Neutrophil (primary cell): ENCODE results near the gene MORN3.

Experiments
- H3K27ac ChIP-seq: fragments of 200-600 bp; sonication (generic); 2 replicates; pipeline ENCODE4 v1.5.1; 2016; ENCODE audit warnings: mild to moderate bottlenecking, moderate library complexity
- H3K27me3 ChIP-seq: fragments of 200-600 bp; sonication (generic); 2 replicates; pipeline ENCODE4 v1.6.0; 2016; ENCODE audit warnings: mild to moderate bottlenecking
- H3K36me3 ChIP-seq: fragments of 200-600 bp; sonication (generic); 2 replicates; pipeline ENCODE4 v1.5.1; 2017
- H3K4me1 ChIP-seq, 2 experiments: fragments of 200-600 bp in 1 of 2; sonication (generic) in 1 of 2; 1 replicate in 1 of 2; 2 replicates in 1 of 2; pipeline versions ENCODE4 v1.5.1 to v1.6.1; 2013 to 2016; ENCODE audit warnings: low read depth in 1 of 2, low read length in 1 of 2, mild to moderate bottlenecking in 1 of 2, moderate library complexity in 1 of 2; ENCODE audit not compliant: control insufficient read depth in 1 of 2, insufficient read depth in 1 of 2
- H3K4me3 ChIP-seq, 2 experiments: fragments of 200-600 bp in 1 of 2; sonication (generic) in 1 of 2; 1 replicate in 1 of 2; 2 replicates in 1 of 2; pipeline ENCODE4 v1.5.1; 2013 to 2016; ENCODE audit warnings: low read depth in 1 of 2, low read length in 1 of 2, mild to moderate bottlenecking in 1 of 2, moderate library complexity in 1 of 2
- H3K9me3 ChIP-seq: fragments of 200-600 bp; sonication (generic); 2 replicates; pipeline ENCODE4 v1.5.1; 2016
- CTCF ChIP-seq: fragments of 200-600 bp; sonication (generic); IDR thresholded peaks from 2 replicates; pipeline ENCODE4 v1.5.1; 2016; ENCODE audit warnings: antibody characterized with exemption

MORN3 gene

GRCh38 chr12:121608301-121608700 is 61.2 kb downstream of the MORN3 start:
- no peaks in the 10 kb centered on the region for H3K9me3 ChIP-seq
- no peak overlapping the region for H3K27ac ChIP-seq
- H3K27me3 ChIP-seq = no peaks in the 10 kb centered on the region
- no peak overlapping the region for H3K4me3 ChIP-seq
- no peak for TF ChIP-seq CTCF
- no peaks in the 10 kb centered on the region for H3K36me3 ChIP-seq
- H3K4me1 ChIP-seq = no peaks in the 10 kb centered on the region

GRCh38 chr12:121603581-121603980 is 65.9 kb downstream of the MORN3 start:
- Histone ChIP-seq H3K9me3 (no peaks in the 10 kb centered on the region), H3K4me3 (no peak overlapping the region), H3K36me3 (no peaks in the 10 kb centered on the region), H3K27me3 (no peaks in the 10 kb centered on the region), H3K27ac (no peak overlapping the region), H3K4me1 (no peaks in the 10 kb centered on the region)
- no peak for TF ChIP-seq CTCF

GRCh38 chr12:121602766-121603165 is 66.7 kb downstream of the MORN3 start:
- Histone ChIP-seq H3K27ac (no peak overlapping the region), H3K9me3 (no peaks in the 10 kb centered on the region), H3K4me3 (no peak overlapping the region), H3K27me3 (no peaks in the 10 kb centered on the region), H3K36me3 (no peaks in the 10 kb centered on the region), H3K4me1 (no peaks in the 10 kb centered on the region)
- no peak for TF ChIP-seq CTCF

GRCh38 chr12:121600702-121601336 is 68.6 kb downstream of the MORN3 start:
- TF ChIP-seq CTCF = no peak
- no peaks in the 10 kb centered on the region for H3K4me1 ChIP-seq
- H3K27me3 ChIP-seq = no peaks in the 10 kb centered on the region
- H3K27ac ChIP-seq = no peak overlapping the region
- no peak overlapping the region for H3K4me3 ChIP-seq
- no peaks in the 10 kb centered on the region for H3K36me3 ChIP-seq
- H3K9me3 ChIP-seq = no peaks in the 10 kb centered on the region
